GM12801 (cell line): Measurements from ENCODE around the gene DMD.

ENCODE experiments used
- CTCF ChIP-seq: IDR thresholded peaks from one replicate; pipeline ENCODE4 v1.5.1; 2011; ENCODE audit warnings: control low read depth; ENCODE audit not compliant: insufficient read length; ENCODE audit errors: extremely low read depth

Gene DMD

DNA sequence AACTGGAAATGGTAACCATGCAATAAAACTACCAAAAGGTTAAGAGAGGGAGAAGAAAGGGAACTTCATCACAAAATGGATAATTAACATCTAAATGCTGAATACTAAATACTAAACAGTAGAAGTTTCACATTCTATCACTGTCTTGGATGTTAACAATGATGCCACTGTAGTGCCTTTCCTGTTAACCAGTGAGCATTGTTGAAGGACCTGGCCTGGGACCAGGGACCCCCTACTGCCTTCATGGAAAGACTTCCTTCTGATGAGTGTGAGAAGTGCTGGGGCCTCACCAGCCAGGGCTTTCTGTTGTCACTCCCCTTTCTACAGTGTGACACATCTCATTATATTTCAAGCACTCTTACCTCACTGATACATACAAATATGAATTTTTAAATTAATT is 1400.2 kb downstream of the DMD start:
- no peak for TF ChIP-seq CTCF

DNA sequence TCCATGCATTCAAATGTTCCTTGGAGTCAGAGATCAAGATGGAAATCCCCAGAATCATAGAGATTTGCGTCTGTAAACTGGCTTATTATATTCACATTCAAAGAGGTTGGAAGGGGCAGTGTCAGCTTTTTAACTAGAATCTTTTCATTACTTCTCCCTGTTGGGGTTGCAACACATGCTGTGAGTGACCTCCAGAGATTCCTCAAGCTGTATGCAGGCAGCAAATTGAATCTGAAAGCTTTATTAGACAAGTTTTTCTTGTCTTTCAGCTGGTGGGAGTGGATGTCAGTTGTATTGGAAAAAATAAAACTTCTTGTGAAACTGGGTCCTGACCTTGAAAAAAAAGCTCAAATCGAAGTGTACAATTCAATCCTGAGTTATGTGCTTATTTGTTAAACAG is 1403.0 kb downstream of the DMD start:
- TF ChIP-seq CTCF, result no peak

DNA sequence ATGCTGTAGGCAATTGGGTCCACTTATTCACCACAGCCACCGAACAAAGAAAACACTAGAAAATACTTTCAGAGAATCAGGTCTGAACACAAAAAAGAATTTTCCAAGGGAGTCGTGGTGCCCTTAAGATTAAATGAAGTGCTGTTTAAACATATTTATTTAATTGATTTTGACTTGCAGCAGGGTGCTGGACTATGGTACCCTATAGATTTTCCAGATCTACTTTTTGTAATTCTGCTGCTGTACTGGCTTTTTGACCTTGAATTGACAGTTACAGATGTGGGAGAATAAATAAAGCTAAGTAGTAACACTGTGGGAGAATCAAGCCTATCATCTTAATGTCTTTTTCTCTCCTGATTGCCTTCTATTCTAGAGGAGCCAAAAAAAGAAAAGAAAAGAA is 1404.2 kb downstream of the DMD start:
- no peak for TF ChIP-seq CTCF

DNA sequence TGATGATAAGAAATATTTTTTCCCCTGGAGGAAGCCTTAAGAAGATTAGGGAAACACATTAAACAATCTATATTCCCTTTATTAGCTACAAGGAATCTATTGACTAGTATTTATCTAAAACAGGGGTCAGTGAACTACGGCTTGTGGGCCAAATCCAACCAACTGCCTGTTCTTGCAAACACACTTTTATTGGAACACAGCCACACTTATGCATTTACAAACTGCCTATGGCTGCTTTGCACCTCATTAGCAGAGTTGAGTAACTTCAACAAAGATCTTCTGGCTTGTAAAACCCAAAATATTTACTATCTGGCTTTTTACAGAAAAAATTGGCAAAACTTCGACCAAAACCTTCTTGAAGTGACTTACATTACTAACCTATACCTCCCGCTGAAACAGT is 1405.6 kb downstream of the DMD start:
- TF ChIP-seq CTCF, result no peak

- no peak for TF ChIP-seq CTCF
These were observed 1411.1 kb downstream of the DMD start for GRCh38 chrX:31800219-31800618.

GRCh38 chrX:31796624-31797023 is 1414.7 kb downstream of the DMD start:
- no peak for TF ChIP-seq CTCF

- TF ChIP-seq CTCF, result no peak
These were observed 1463.9 kb downstream of the DMD start for GRCh38 chrX:31747411-31747810.

DNA sequence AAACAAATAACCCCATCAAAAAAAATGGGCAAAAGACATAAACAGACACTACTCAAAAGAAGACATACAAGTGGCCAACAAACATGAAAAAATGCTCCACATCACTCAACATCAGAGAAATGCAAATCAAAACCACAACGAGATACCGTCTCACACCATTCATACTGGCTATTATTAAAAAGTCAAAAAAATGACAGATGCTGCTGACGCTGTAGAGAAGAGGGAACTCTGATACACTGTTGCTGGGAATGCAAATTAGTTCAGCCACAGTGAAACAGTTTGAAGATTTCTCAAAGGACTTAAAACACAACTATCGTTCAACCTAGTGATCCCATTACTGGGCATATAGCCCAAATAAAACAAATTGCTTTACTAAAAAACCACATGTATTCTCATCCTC is 1468.3 kb downstream of the DMD start:
- TF ChIP-seq CTCF, result no peak
